ENCODE data around the gene CERT1. TPM values are rescaled to one million over a fixed set of nuclear protein-coding genes. Genes with fewer than 3 reads are reported as not detected.

Gene CERT1
- total and polyA plus RNA-seq, 9 of the 15 experiments (the other 6 are each of a cell fraction or from before 2014, with no cell fraction given), result 3.4 to 24.7 (median 9.8) TPM

- TF ChIP-seq PKNOX1 (IDR thresholded peaks at IDR 0.05) (peak; percentile 64), MEIS2 (IDR thresholded peaks at IDR 0.05; ENCODE audit: partially characterized antibody) (peak; percentile 88), ZNF282 (CRISPR knock-in tag; IDR thresholded peaks at IDR 0.05) (no peak), U2AF1 (optimal IDR thresholded peaks at IDR 0.05; ENCODE audit: low read depth, low read length) (no peak), HMBOX1 (IDR thresholded peaks at IDR 0.05) (no peak)
- TF ChIP-seq, protein P1, sequence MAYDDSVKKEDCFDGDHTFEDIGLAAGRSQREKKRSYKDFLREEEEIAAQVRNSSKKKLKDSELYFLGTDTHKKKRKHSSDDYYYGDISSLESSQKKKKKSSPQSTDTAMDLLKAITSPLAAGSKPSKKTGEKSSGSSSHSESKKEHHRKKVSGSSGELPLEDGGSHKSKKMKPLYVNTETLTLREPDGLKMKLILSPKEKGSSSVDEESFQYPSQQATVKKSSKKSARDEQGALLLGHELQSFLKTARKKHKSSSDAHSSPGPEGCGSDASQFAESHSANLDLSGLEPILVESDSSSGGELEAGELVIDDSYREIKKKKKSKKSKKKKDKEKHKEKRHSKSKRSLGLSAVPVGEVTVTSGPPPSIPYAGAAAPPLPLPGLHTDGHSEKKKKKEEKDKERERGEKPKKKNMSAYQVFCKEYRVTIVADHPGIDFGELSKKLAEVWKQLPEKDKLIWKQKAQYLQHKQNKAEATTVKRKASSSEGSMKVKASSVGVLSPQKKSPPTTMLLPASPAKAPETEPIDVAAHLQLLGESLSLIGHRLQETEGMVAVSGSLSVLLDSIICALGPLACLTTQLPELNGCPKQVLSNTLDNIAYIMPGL (CRISPR knock-in tag; IDR thresholded peaks at IDR 0.05), result no peak
Observed at GRCh38 chr5:75558981-75559632, 47.7 kb upstream of the CERT1 start (continued).

DNA sequence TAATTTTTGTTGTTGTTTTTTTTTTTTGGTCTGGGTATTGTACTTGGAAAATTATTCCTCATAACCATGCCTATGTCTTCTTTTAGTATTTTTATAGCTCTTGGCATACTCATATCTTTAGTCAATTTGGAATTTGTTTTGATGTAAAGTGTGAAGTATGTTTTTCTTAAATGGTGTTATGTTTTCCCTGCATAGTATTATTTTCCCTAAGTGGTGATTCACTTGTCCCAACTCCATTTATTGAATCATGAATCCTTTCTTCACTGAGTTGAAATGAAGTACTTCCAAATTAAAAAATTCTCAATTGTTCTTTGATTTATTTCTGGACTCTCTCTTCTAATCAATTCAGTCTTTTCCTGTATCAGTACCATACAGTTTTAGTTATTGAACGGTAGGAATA, 46.8 kb upstream of the CERT1 start:
- Histone ChIP-seq H2AFZ (ENCODE audit: low read depth, low read length) (no peak overlapping the region), H3K4me3 (no peak overlapping the region), H3K36me3 (ENCODE audit: control insufficient read depth, insufficient read depth, low read length) (peaks cover 20% of the 10 kb centered on the region; the same call in 2 of the 3 replicates), H3K9me1 (ENCODE audit: control insufficient read depth, insufficient read depth, low read length) (no peaks in the 10 kb centered on the region), H3K9me3 (replicated peaks; ENCODE audit: control insufficient read depth, insufficient read depth, low read depth, low read length) (no peaks in the 10 kb centered on the region), H3K4me1 (replicated peaks in 1 of 2; ENCODE audit: control insufficient read depth in 2 of 2, insufficient read depth in 2 of 2, low read length in 2 of 2) (no peaks in the 10 kb centered on the region), H3K27ac (ENCODE audit: extremely low read depth, low read depth, low read length) (no peak overlapping the region), H4K20me1 (replicated peaks; ENCODE audit: control insufficient read depth, insufficient read depth, low read length) (no peaks in the 10 kb centered on the region), H3K4me2 (ENCODE audit: insufficient read depth, low read length) (no peak overlapping the region), H3K27me3 (ENCODE audit: control insufficient read depth in 2 of 2, insufficient read depth in 2 of 2, low read length in 2 of 2) (no peaks in the 10 kb centered on the region), H3K9ac (ENCODE audit: insufficient read depth in 1 of 2, low read depth in 2 of 2, low read length in 2 of 2) (no peak overlapping the region), H3K79me2 (ENCODE audit: control insufficient read depth, insufficient read depth, low read length) (peaks cover 2% of the 10 kb centered on the region; the same call in 2 of the 3 replicates)
- DNase-seq (ENCODE audit: extremely low read depth in 1 of 4, low spot score in 3 of 4) (no peak), ATAC-seq (no peak), FAIRE-seq (no peak)
- 90% methylated on average over 1 of the region's 1 CpG for WGBS (ENCODE audit: insufficient coverage, low coverage, missing lambda C conversion rate)
- no TSS peak for BruUV-seq (replicated peaks)
- in situ Hi-C loops (cut with MboI), result no loop called here
- ChIA-PET POLR2A (no interaction called here), CTCF (ENCODE audit: low intra/inter-chr PET ratio) (no interaction called here)
- intact Hi-C loops (cut with micrococcal nuclease), result no loop called here
- no peak for TF ChIP-seq POLR2A (conservative IDR thresholded peaks at IDR 0.05)
- TF ChIP-seq ZNF282 (CRISPR knock-in tag; IDR thresholded peaks at IDR 0.05), result no peak
- no peak for TF ChIP-seq FOS (IDR thresholded peaks at IDR 0.05; ENCODE audit: extremely low read depth, insufficient read length)
- TF ChIP-seq ZNF644 (tag; IDR thresholded peaks at IDR 0.05; ENCODE audit: low read depth), result no peak
- TF ChIP-seq SPI1 (IDR thresholded peaks at IDR 0.05; ENCODE audit: borderline replicate concordance, low read depth, low read length), result no peak
- no peak for TF ChIP-seq BCL6 (CRISPR knock-in tag; IDR thresholded peaks at IDR 0.05)
- no peak for TF ChIP-seq E2F3 (CRISPR knock-in tag; IDR thresholded peaks at IDR 0.05)
- TF ChIP-seq CBFB (CRISPR knock-in tag; IDR thresholded peaks at IDR 0.05), result no peak
- TF ChIP-seq BRCA1 (IDR thresholded peaks at IDR 0.05), result no peak
- TF ChIP-seq BRCA1 (CRISPR knock-in tag; IDR thresholded peaks at IDR 0.05), result no peak
- no peak for TF ChIP-seq WHSC1 (IDR thresholded peaks at IDR 0.05; ENCODE audit: low read length)
- no peak for TF ChIP-seq ZBTB17 (CRISPR knock-in tag; IDR thresholded peaks at IDR 0.05)
- no peak for TF ChIP-seq PRPF4 (IDR thresholded peaks at IDR 0.05; ENCODE audit: insufficient read depth, low read depth, low read length, poor library complexity, severe bottlenecking)
- no peak for TF ChIP-seq MEF2D (tag; conservative IDR thresholded peaks at IDR 0.05; ENCODE audit: low read depth)
- no peak for TF ChIP-seq ZBTB8A (IDR thresholded peaks at IDR 0.05; ENCODE audit: partially characterized antibody)
- TF ChIP-seq ZNF212 (CRISPR knock-in tag; IDR thresholded peaks at IDR 0.05), result no peak
